ENCODE measurements around the gene PRR30. TPM values are rescaled to one million over a fixed set of nuclear protein-coding genes. Genes with fewer than 3 reads are reported as not detected.

Gene PRR30
- total and polyA plus RNA-seq, 2 experiments from 2014 or later, result not detected

DNA sequence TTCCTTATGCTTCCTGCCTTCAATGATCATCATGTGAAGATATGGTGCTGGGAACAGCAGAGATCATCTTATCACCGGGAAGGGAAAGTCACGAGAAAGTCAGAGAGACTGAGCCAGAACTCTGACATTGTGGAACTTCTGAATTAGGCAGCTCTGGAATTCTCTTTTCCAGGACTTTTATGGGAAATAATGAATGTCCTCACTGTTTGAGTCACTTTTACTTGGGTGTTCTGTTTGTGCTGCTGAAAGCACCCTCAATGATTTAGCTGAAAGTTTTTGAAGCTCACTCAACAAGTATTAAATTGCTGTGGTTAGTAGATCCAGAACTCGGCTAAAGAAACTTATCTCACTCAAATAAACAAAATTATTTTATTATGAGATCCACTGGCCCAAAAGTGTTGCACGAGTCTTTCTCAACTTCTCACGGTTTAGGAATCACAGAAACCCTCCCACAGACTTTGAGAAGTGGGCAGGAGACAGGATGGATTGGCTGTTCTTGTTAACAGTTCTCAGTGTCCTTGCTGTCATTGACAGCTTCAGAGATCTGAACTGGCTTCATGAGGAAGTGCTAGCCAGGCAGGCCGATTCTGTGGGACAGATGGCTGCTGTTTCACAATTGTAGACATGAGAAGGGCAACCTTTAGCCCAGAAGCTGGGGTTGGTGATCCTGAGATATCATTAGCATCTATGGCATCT lies 46.3 kb upstream of the PRR30 start:
- H3K9me2 ChIP-seq (ENCODE audit: insufficient read depth), result no peaks in the 10 kb centered on the region
- no peaks in the 10 kb centered on the region for H3F3A ChIP-seq (replicated peaks; ENCODE audit: low read depth)
- peak overlapping the region; percentile 80; the same call in 1 of the 2 replicates for H2AFZ ChIP-seq
- Mint-ChIP-seq H3K27me3 (ENCODE audit: insufficient read depth, low read depth, poor library complexity) (peaks cover 2% of the 10 kb centered on the region), H3K4me1 (no peaks in the 10 kb centered on the region), H3K9me3 (no peaks in the 10 kb centered on the region), H3K27ac (no peak overlapping the region), H3K4me3 (no peak overlapping the region), H3K36me3 (ENCODE audit: low read depth) (no peaks in the 10 kb centered on the region)
- TF ChIP-seq ZNF114 (CRISPR knock-in tag; IDR thresholded peaks at IDR 0.05) (no peak), NANOG (IDR thresholded peaks at IDR 0.05; ENCODE audit: borderline replicate concordance) (no peak), CREB1 (CRISPR knock-in tag; IDR thresholded peaks at IDR 0.05; ENCODE audit: low read depth) (no peak), STAT1 (IDR thresholded peaks at IDR 0.05; ENCODE audit: unreplicated experiment) (no peak), EZH2 (IDR thresholded peaks at IDR 0.05; ENCODE audit: low read depth, unreplicated experiment) (no peak), ETS1 (IDR thresholded peaks at IDR 0.05) (no peak)
- no peak overlapping the region for H3K4me3 ChIP-seq
- DNase-seq (ENCODE audit: low spot score) (no peak), ATAC-seq (no peak)
- H3K4me2 ChIP-seq, result no peak overlapping the region
- no peak overlapping the region for H3K27ac ChIP-seq (ENCODE audit: low read depth)
- no peaks in the 10 kb centered on the region for H3K27me3 ChIP-seq (ENCODE audit: insufficient read depth)
- H3K36me3 ChIP-seq (ENCODE audit: insufficient read depth), result no peaks in the 10 kb centered on the region
- no peaks in the 10 kb centered on the region for H3K4me1 ChIP-seq (ENCODE audit: insufficient read depth)
- no peaks in the 10 kb centered on the region for H3K79me2 ChIP-seq (replicated peaks; ENCODE audit: insufficient read depth)
- no peaks in the 10 kb centered on the region for H4K20me1 ChIP-seq (replicated peaks; ENCODE audit: insufficient read depth)

GRCh38 chr2:27184115-27184514 lies 44.9 kb upstream of the PRR30 start:
- Mint-ChIP-seq H3K4me1 (no peaks in the 10 kb centered on the region), H3K9me3 (no peaks in the 10 kb centered on the region), H3K4me3 (no peak overlapping the region), H3K27ac (no peak overlapping the region), H3K36me3 (ENCODE audit: low read depth) (no peaks in the 10 kb centered on the region), H3K27me3 (ENCODE audit: insufficient read depth, low read depth, poor library complexity) (peaks cover 2% of the 10 kb centered on the region)
- no peaks in the 10 kb centered on the region for H3K27me3 ChIP-seq (ENCODE audit: insufficient read depth)
- no peaks in the 10 kb centered on the region for H3K79me2 ChIP-seq (replicated peaks; ENCODE audit: insufficient read depth)
- DNase-seq (ENCODE audit: low spot score) (no peak), ATAC-seq (no peak)
- no peak overlapping the region for H2AFZ ChIP-seq
- H4K20me1 ChIP-seq (replicated peaks; ENCODE audit: insufficient read depth), result no peaks in the 10 kb centered on the region
- H3K36me3 ChIP-seq (ENCODE audit: insufficient read depth), result no peaks in the 10 kb centered on the region
- H3K27ac ChIP-seq (ENCODE audit: low read depth), result no peak overlapping the region
- H3K4me3 ChIP-seq, result no peak overlapping the region
- H3K4me1 ChIP-seq (ENCODE audit: insufficient read depth), result no peaks in the 10 kb centered on the region
- no peaks in the 10 kb centered on the region for H3F3A ChIP-seq (replicated peaks; ENCODE audit: low read depth)
- no peak overlapping the region for H3K4me2 ChIP-seq
- no peaks in the 10 kb centered on the region for H3K9me2 ChIP-seq (ENCODE audit: insufficient read depth)
- TF ChIP-seq NANOG (IDR thresholded peaks at IDR 0.05; ENCODE audit: borderline replicate concordance) (no peak), JUNB (IDR thresholded peaks at IDR 0.05; ENCODE audit: unreplicated experiment) (no peak), ZNF114 (CRISPR knock-in tag; IDR thresholded peaks at IDR 0.05) (no peak), EZH2 (IDR thresholded peaks at IDR 0.05; ENCODE audit: low read depth, unreplicated experiment) (no peak), REST (IDR thresholded peaks at IDR 0.05; ENCODE audit: unreplicated experiment) (no peak), CREB1 (CRISPR knock-in tag; IDR thresholded peaks at IDR 0.05; ENCODE audit: low read depth) (no peak), ETS1 (IDR thresholded peaks at IDR 0.05) (no peak), ZNF331 (CRISPR knock-in tag; IDR thresholded peaks at IDR 0.05; ENCODE audit: low read depth) (no peak), EZH2phosphoT487 (IDR thresholded peaks at IDR 0.05; ENCODE audit: unreplicated experiment) (no peak), POLR2AphosphoS5 (IDR thresholded peaks at IDR 0.05; ENCODE audit: low read depth) (no peak)
- TF ChIP-seq, protein P1, sequence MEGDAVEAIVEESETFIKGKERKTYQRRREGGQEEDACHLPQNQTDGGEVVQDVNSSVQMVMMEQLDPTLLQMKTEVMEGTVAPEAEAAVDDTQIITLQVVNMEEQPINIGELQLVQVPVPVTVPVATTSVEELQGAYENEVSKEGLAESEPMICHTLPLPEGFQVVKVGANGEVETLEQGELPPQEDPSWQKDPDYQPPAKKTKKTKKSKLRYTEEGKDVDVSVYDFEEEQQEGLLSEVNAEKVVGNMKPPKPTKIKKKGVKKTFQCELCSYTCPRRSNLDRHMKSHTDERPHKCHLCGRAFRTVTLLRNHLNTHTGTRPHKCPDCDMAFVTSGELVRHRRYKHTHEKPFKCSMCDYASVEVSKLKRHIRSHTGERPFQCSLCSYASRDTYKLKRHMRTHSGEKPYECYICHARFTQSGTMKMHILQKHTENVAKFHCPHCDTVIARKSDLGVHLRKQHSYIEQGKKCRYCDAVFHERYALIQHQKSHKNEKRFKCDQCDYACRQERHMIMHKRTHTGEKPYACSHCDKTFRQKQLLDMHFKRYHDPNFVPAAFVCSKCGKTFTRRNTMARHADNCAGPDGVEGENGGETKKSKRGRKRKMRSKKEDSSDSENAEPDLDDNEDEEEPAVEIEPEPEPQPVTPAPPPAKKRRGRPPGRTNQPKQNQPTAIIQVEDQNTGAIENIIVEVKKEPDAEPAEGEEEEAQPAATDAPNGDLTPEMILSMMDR (conservative IDR thresholded peaks at IDR 0.05; ENCODE audit: low read depth in 2 of 2), result no peak
